Liver (tissue), 9 donors: ENCODE results near the gene ENDOU. TPM values are rescaled to one million over a fixed set of nuclear protein-coding genes. Genes with fewer than 3 reads are reported as not detected.

ENCODE experiments used
- DNase-seq: peaks from one replicate; pipeline ENCODE4 v3.0.0-alpha.2; 2017; ENCODE audit warnings: low spot score
- H3K27ac ChIP-seq, 2 donors: one replicate each; pipeline ENCODE4 v1.7.0; 2013; ENCODE audit warnings: inconsistent platforms in 2 of 2, low read length in 2 of 2, control low read depth in 1 of 2, low read depth in 1 of 2, mild to moderate bottlenecking in 1 of 2
- H3K27me3 ChIP-seq, 4 donors: one replicate each; pipeline versions ENCODE4 v1.6.1 to v1.7.0; 2013; ENCODE audit warnings: low read length in 3 of 4, inconsistent platforms in 1 of 4, mild to moderate bottlenecking in 1 of 4, moderate library complexity in 1 of 4; ENCODE audit not compliant: control insufficient read depth in 4 of 4, insufficient read depth in 4 of 4
- H3K36me3 ChIP-seq, 4 donors: one replicate each; pipeline versions ENCODE4 v1.6.1 to v1.7.0; 2013; ENCODE audit warnings: low read length in 3 of 4, mild to moderate bottlenecking in 3 of 4, low read depth in 1 of 4, moderate library complexity in 1 of 4; ENCODE audit not compliant: control insufficient read depth in 4 of 4, insufficient read depth in 3 of 4
- H3K4me1 ChIP-seq, 4 donors: one replicate each; pipeline versions ENCODE4 v1.6.1 to v1.7.0; 2013; ENCODE audit warnings: low read length in 3 of 4, mild to moderate bottlenecking in 3 of 4, moderate library complexity in 1 of 4; ENCODE audit not compliant: control insufficient read depth in 4 of 4, insufficient read depth in 4 of 4
- H3K4me3 ChIP-seq, 3 donors: one replicate each; pipeline versions ENCODE4 v1.6.1 to v1.7.0; 2013; ENCODE audit warnings: low read length in 3 of 3, control low read depth in 1 of 3, low read depth in 1 of 3, mild to moderate bottlenecking in 1 of 3
- H3K9ac ChIP-seq, 2 donors: one replicate each; pipeline ENCODE4 v1.7.0; 2013; ENCODE audit warnings: low read length in 2 of 2, mild to moderate bottlenecking in 2 of 2, moderate library complexity in 2 of 2, control low read depth in 1 of 2, low read depth in 1 of 2
- H3K9me3 ChIP-seq, 4 donors: one replicate each; pipeline versions ENCODE4 v1.6.1 to v1.7.0; 2013; ENCODE audit warnings: low read length in 3 of 4; ENCODE audit not compliant: control insufficient read depth in 4 of 4
- ATF3 ChIP-seq: IDR thresholded peaks from 2 replicates; pipeline ENCODE4 v1.6.1; 2016; ENCODE audit warnings: antibody characterized with exemption
- EGR1 ChIP-seq, 2 donors: IDR thresholded peaks; 2 replicates each; pipeline ENCODE4 v1.6.1; 2016 to 2018; ENCODE audit warnings: antibody characterized with exemption in 2 of 2, low read depth in 2 of 2
- FOXA1 ChIP-seq: IDR thresholded peaks from 2 replicates; pipeline ENCODE4 v1.6.1; 2016; ENCODE audit warnings: antibody characterized with exemption
- FOXA2 ChIP-seq: IDR thresholded peaks from 2 replicates; pipeline ENCODE4 v1.6.1; 2016; ENCODE audit warnings: antibody characterized with exemption
- HNF4A ChIP-seq, 2 donors: conservative IDR thresholded peaks; 2 replicates each; pipeline ENCODE4 v1.6.1; 2016; ENCODE audit warnings: antibody characterized with exemption in 2 of 2, mild to moderate bottlenecking in 2 of 2
- HNF4G ChIP-seq: IDR thresholded peaks from 2 replicates; pipeline ENCODE4 v1.6.1; 2016; ENCODE audit warnings: antibody characterized with exemption
- JUND ChIP-seq, 2 donors: IDR thresholded peaks; 2 replicates each; pipeline ENCODE4 v1.6.1; 2016; ENCODE audit warnings: antibody characterized with exemption in 2 of 2
- NR2F2 ChIP-seq: IDR thresholded peaks from 2 replicates; pipeline ENCODE4 v1.6.1; 2016; ENCODE audit warnings: antibody characterized with exemption
- RAD21 ChIP-seq, 2 donors: IDR thresholded peaks; 2 replicates each; pipeline ENCODE4 v1.6.1; 2016; ENCODE audit warnings: antibody characterized with exemption in 2 of 2, mild to moderate bottlenecking in 2 of 2
- RXRA ChIP-seq, 2 donors: IDR thresholded peaks; 2 replicates each; pipeline ENCODE4 v1.6.1; 2017 to 2018; ENCODE audit warnings: antibody characterized with exemption in 2 of 2, mild to moderate bottlenecking in 1 of 2
- SP1 ChIP-seq: IDR thresholded peaks from 2 replicates; pipeline ENCODE4 v1.6.1; 2018; ENCODE audit warnings: antibody characterized with exemption, mild to moderate bottlenecking
- YY1 ChIP-seq: IDR thresholded peaks from 2 replicates; pipeline ENCODE4 v1.6.1; 2016; ENCODE audit warnings: antibody characterized with exemption, mild to moderate bottlenecking
- ZBTB33 ChIP-seq: IDR thresholded peaks from 2 replicates; pipeline ENCODE4 v1.6.1; 2016; ENCODE audit warnings: antibody characterized with exemption
- WGBS: extraction: QIAGEN DNeasy Blood & Tissue Kit; methylation state at CpG from one replicate; pipeline ENCODE4 v1.1.7; 2013; 5-methylcytosine and 5-hydroxymethylcytosine counted together
- polyA plus RNA-seq, 2 donors: library from polyadenylated mRNA; stranded (reverse) in 1 of 2; unstranded in 1 of 2; fragments of 200-250 nt in 1 of 2; fragments of >200 nt in 1 of 2; fragmentation: Nextera tagmentation in 1 of 2; extraction: Ambion mirVana in 1 of 2; gene quantifications; one replicate each; pipeline versions ENCODE4 v1.2.1 to v1.2.3, GENCODE V29; 2013 to 2015
- total RNA-seq, 2 donors: library from RNA; depleted of rRNA; stranded (reverse); fragments of >200 nt; gene quantifications; one replicate each; pipeline ENCODE4 v1.2.3, GENCODE V29; 2014
- TF ChIP-seq, protein P1 (sequence below): IDR thresholded peaks from 2 replicates; pipeline ENCODE4 v1.6.1; 2016; ENCODE audit warnings: antibody characterized with exemption, mild to moderate bottlenecking
- TF ChIP-seq, protein P2 (sequence below): fragments of 150-350 bp; IDR thresholded peaks from 2 replicates; pipeline ENCODE4 v1.5.1; 2017; ENCODE audit warnings: improper control_type of control experiment, low read depth, low read length; ENCODE audit not compliant: missing input control
- donor health status: healthy.
- donor health status: healthy.
- donor health status: healthy.
- donor health status: healthy.
- donor health status: healthy.

ENDOU gene
- total and polyA plus RNA-seq, 4 donors, result 0.25 TPM; not detected in 3

GRCh38 chr12:47743311-47743860 is 18.1 kb upstream of the ENDOU start:
- H3K27ac ChIP-seq, result no peak overlapping the region
- H3K4me1 ChIP-seq, result no peaks in the 10 kb centered on the region
- no peak overlapping the region for H3K9ac ChIP-seq
- no peaks in the 10 kb centered on the region for H3K9me3 ChIP-seq
- TF ChIP-seq FOXA2 (no peak), EGR1 (IDR thresholded peaks at IDR 0.05; ENCODE audit: low read depth in 2 of 2) (no peak), ZBTB33 (no peak), HNF4A (conservative IDR thresholded peaks at IDR 0.05) (no peak), JUND (IDR thresholded peaks at IDR 0.05) (no peak), RXRA (IDR thresholded peaks at IDR 0.05) (no peak)
- TF ChIP-seq, protein P1, sequence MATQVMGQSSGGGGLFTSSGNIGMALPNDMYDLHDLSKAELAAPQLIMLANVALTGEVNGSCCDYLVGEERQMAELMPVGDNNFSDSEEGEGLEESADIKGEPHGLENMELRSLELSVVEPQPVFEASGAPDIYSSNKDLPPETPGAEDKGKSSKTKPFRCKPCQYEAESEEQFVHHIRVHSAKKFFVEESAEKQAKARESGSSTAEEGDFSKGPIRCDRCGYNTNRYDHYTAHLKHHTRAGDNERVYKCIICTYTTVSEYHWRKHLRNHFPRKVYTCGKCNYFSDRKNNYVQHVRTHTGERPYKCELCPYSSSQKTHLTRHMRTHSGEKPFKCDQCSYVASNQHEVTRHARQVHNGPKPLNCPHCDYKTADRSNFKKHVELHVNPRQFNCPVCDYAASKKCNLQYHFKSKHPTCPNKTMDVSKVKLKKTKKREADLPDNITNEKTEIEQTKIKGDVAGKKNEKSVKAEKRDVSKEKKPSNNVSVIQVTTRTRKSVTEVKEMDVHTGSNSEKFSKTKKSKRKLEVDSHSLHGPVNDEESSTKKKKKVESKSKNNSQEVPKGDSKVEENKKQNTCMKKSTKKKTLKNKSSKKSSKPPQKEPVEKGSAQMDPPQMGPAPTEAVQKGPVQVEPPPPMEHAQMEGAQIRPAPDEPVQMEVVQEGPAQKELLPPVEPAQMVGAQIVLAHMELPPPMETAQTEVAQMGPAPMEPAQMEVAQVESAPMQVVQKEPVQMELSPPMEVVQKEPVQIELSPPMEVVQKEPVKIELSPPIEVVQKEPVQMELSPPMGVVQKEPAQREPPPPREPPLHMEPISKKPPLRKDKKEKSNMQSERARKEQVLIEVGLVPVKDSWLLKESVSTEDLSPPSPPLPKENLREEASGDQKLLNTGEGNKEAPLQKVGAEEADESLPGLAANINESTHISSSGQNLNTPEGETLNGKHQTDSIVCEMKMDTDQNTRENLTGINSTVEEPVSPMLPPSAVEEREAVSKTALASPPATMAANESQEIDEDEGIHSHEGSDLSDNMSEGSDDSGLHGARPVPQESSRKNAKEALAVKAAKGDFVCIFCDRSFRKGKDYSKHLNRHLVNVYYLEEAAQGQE, result no peak
- TF ChIP-seq, protein P2, sequence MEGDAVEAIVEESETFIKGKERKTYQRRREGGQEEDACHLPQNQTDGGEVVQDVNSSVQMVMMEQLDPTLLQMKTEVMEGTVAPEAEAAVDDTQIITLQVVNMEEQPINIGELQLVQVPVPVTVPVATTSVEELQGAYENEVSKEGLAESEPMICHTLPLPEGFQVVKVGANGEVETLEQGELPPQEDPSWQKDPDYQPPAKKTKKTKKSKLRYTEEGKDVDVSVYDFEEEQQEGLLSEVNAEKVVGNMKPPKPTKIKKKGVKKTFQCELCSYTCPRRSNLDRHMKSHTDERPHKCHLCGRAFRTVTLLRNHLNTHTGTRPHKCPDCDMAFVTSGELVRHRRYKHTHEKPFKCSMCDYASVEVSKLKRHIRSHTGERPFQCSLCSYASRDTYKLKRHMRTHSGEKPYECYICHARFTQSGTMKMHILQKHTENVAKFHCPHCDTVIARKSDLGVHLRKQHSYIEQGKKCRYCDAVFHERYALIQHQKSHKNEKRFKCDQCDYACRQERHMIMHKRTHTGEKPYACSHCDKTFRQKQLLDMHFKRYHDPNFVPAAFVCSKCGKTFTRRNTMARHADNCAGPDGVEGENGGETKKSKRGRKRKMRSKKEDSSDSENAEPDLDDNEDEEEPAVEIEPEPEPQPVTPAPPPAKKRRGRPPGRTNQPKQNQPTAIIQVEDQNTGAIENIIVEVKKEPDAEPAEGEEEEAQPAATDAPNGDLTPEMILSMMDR, result no peak
- DNase-seq, result no peak
- H3K4me3 ChIP-seq, result no peak overlapping the region
- 72% methylated on average over 9 of the region's 9 CpGs for WGBS
- H3K36me3 ChIP-seq, result no peaks in the 10 kb centered on the region
- H3K27me3 ChIP-seq, result no peaks in the 10 kb centered on the region

DNA sequence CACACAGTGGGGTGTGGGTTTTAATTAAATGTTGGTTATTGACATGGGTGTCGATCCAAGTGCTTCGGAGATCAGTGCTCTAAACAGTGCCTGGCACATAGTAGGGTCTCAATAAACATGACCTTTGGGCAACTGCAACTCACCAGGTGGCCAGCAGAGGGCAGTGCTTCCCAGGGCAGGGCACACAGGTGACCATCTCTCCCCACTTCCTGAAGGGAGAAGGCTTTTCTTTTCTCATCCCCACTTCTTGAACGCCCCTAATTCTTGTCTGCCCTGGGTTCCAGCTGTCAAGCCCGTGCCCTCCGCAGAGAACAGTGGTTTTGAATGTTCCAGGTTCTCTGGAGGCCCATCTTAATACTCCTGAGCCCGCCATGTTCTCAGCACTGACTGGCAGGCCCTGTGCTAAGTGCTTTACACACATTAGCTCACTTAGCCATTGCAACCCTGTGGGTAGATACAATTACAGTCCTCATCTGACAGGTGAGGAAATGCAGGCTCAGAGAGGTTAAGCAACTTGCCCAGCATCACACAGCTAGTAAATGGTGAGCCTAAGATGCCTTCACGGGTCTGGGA is 17.0 kb upstream of the ENDOU start:
- no peak overlapping the region for H3K27ac ChIP-seq
- no peaks in the 10 kb centered on the region for H3K9me3 ChIP-seq
- no peaks in the 10 kb centered on the region for H3K27me3 ChIP-seq
- peak; percentile 85 for DNase-seq
- no peak overlapping the region for H3K4me3 ChIP-seq
- no peaks in the 10 kb centered on the region for H3K36me3 ChIP-seq
- 56% methylated on average over 7 of the region's 7 CpGs for WGBS
- H3K9ac ChIP-seq, result no peak overlapping the region
- peaks cover 2 to 4% (median 4%) of the 10 kb centered on the region in 4 donors for H3K4me1 ChIP-seq
- TF ChIP-seq JUND (IDR thresholded peaks at IDR 0.05), result no peak
- TF ChIP-seq HNF4G, result no peak
- TF ChIP-seq SP1, result no peak
- no peak for TF ChIP-seq YY1
- TF ChIP-seq, protein P1, result no peak
- peak in 1 of 2 donors; percentile 34 for TF ChIP-seq HNF4A (conservative IDR thresholded peaks at IDR 0.05)
- no peak for TF ChIP-seq FOXA2
- no peak for TF ChIP-seq ATF3
- TF ChIP-seq NR2F2, result no peak
- TF ChIP-seq FOXA1, result no peak
- no peak for TF ChIP-seq ZBTB33
- TF ChIP-seq, protein P2, result peak; percentile 93
- peak; percentile 82 to 91 for TF ChIP-seq RAD21 (IDR thresholded peaks at IDR 0.05)
